CD4-positive, alpha-beta T cell treated with Interleukin-6 at 100 ng/mL for 8 hours (primary cell): ENCODE results near the gene TMEM255B.

ENCODE experiments used
- DNase-seq: peaks from one replicate; pipeline ENCODE4 v3.0.0-alpha.2; 2020; ENCODE audit warnings: mixed read lengths, low spot score

Gene TMEM255B

GRCh38 chr13:113862191-113862930 is 103.3 kb downstream of the TMEM255B start:
- DNase-seq = no peak

GRCh38 chr13:113862931-113863523 is 104.0 kb downstream of the TMEM255B start:
- DNase-seq = no peak

GRCh38 chr13:113863524-113864272 is 104.7 kb downstream of the TMEM255B start, which contains the start of gene GAS6:
Gene GAS6, minus strand, starts transcription at chr13:113864076. Its CDS starts 156 bp downstream, at chr13:113863920.
- no peak for DNase-seq

GRCh38 chr13:113864273-113864890 is 105.4 kb downstream of the TMEM255B start:
- no peak for DNase-seq

GRCh38 chr13:113865427-113865826 is 106.4 kb downstream of the TMEM255B start:
- no peak for DNase-seq
